Stimulated activated CD4-positive, alpha-beta T cell treated with anti-CD3 and anti-CD28 coated beads, Interleukin-12 subunit alpha, Interleukin-12 subunit beta, amount 100 ng/mL, for 4 hours (primary cell): Measurements from ENCODE around the gene SCYGR4.
"Not testable (repeated sequence)": the region's sequence is repeated elsewhere in the genome, so short reads cannot be mapped to it uniquely, and the experiment has no call there.

ENCODE experiments used
- DNase-seq: peaks from one replicate; pipeline ENCODE4 v3.0.0-alpha.2; 2020

Gene SCYGR4

GRCh38 chr2:227614740-227615139 lies 2.6 kb upstream of the SCYGR4 start, which contains the start of gene SCYGR3:
Gene SCYGR3 (minus strand): TSS chr2:227614840. CDS start chr2:227614840, 0 bp downstream.
- DNase-seq, result no peak

- no peak for DNase-seq
Measured at GRCh38 chr2:227615181-227615580, 2.1 kb upstream of the SCYGR4 start.

GRCh38 chr2:227615906-227616305 lies 1.4 kb upstream of the SCYGR4 start:
- no peak for DNase-seq

- no peak for DNase-seq
Measured at GRCh38 chr2:227616631-227617030, 667 bp upstream of the SCYGR4 start.

GRCh38 chr2:227623226-227623625 lies 5.9 kb downstream of the SCYGR4 start:
- no peak for DNase-seq

- no peak for DNase-seq
Measured at GRCh38 chr2:227625420-227625819, 8.1 kb downstream of the SCYGR4 start.

- no peak for DNase-seq
Measured at GRCh38 chr2:227626580-227627151, 9.4 kb downstream of the SCYGR4 start.

GRCh38 chr2:227627769-227628168 lies 10.5 kb downstream of the SCYGR4 start:
- no peak for DNase-seq

GRCh38 chr2:227629435-227629834 lies 12.1 kb downstream of the SCYGR4 start:
- DNase-seq, result no peak

- no peak for DNase-seq
Measured at GRCh38 chr2:227630322-227630721, 13.0 kb downstream of the SCYGR4 start.

GRCh38 chr2:227632827-227633226 lies 15.5 kb downstream of the SCYGR4 start:
- DNase-seq, result no peak

GRCh38 chr2:227634201-227634600 lies 16.9 kb downstream of the SCYGR4 start:
- no peak for DNase-seq

- no peak for DNase-seq
Measured at GRCh38 chr2:227642656-227643055, 25.4 kb downstream of the SCYGR4 start.

- no peak for DNase-seq
Measured at GRCh38 chr2:227643990-227644551, 26.8 kb downstream of the SCYGR4 start.

- no peak for DNase-seq
Measured at GRCh38 chr2:227653419-227653818, 36.1 kb downstream of the SCYGR4 start.

- no peak for DNase-seq
Measured at GRCh38 chr2:227654426-227654825, 37.1 kb downstream of the SCYGR4 start.

GRCh38 chr2:227655454-227655853 lies 38.2 kb downstream of the SCYGR4 start:
- DNase-seq, result no peak

GRCh38 chr2:227657199-227657845 lies 40.0 kb downstream of the SCYGR4 start:
- DNase-seq, result no peak

GRCh38 chr2:227661025-227661649 lies 43.8 kb downstream of the SCYGR4 start:
- no peak for DNase-seq

GRCh38 chr2:227661827-227662226 lies 44.5 kb downstream of the SCYGR4 start:
- no peak for DNase-seq

- no peak for DNase-seq
Measured at GRCh38 chr2:227665189-227665940, 48.1 kb downstream of the SCYGR4 start.

GRCh38 chr2:227666631-227667170 lies 49.4 kb downstream of the SCYGR4 start, which contains the start of gene SCYGR5:
Gene SCYGR5 (plus strand): TSS chr2:227666804. CDS start chr2:227666804, 0 bp downstream.
- not testable (repeated sequence) for DNase-seq
